Gastroesophageal sphincter (tissue), 4 donors: ENCODE measurements around the gene DIAPH2. TPM values are rescaled to one million over a fixed set of nuclear protein-coding genes. Genes with fewer than 3 reads are reported as not detected.

ENCODE experiments used
- ATAC-seq: fragments of 150-250 bp; one replicate; pipeline ENCODE4 v1.9.1; 2016; ENCODE audit warnings: mild to moderate bottlenecking, moderate library complexity
- H3K27ac ChIP-seq, 4 donors: fragments of 200-600 bp; sonication (generic) in 3 of 4; 1 replicate in 3 of 4; 2 replicates in 1 of 4; pipeline ENCODE4 v1.5.1; 2016 to 2019
- H3K27me3 ChIP-seq: fragments of 200-600 bp; sonication (generic); one replicate; pipeline ENCODE4 v1.5.1; 2019
- H3K36me3 ChIP-seq, 2 donors: fragments of 200-600 bp; sonication (generic); one replicate each; pipeline ENCODE4 v1.5.1; 2019; ENCODE audit warnings: control low read depth in 1 of 2
- H3K4me1 ChIP-seq, 3 donors: fragments of 200-600 bp; sonication (generic); 1 replicate in 2 of 3; 2 replicates in 1 of 3; pipeline ENCODE4 v1.5.1; 2016 to 2019; ENCODE audit warnings: control low read depth in 2 of 3
- H3K4me3 ChIP-seq, 2 donors: fragments of 200-600 bp; sonication (generic); one replicate each; pipeline ENCODE4 v1.5.1; 2019; ENCODE audit warnings: mild to moderate bottlenecking in 1 of 2, moderate library complexity in 1 of 2
- H3K9me3 ChIP-seq, 3 donors: fragments of 200-600 bp; sonication (generic); one replicate each; pipeline ENCODE4 v1.5.1; 2017 to 2019; ENCODE audit warnings: control low read depth in 2 of 3
- EP300 ChIP-seq: sonication (generic); formaldehyde crosslinking; IDR thresholded peaks from one replicate; pipeline ENCODE4 v1.6.1; 2017; ENCODE audit warnings: antibody characterized with exemption, mild to moderate bottlenecking
- POLR2A ChIP-seq, 2 donors: fragments of 450-650 bp; IDR thresholded peaks; one replicate each; pipeline ENCODE4 v1.6.1; 2017; ENCODE audit warnings: antibody characterized with exemption in 2 of 2, mild to moderate bottlenecking in 2 of 2, moderate library complexity in 1 of 2
- POLR2AphosphoS5 ChIP-seq: sonication (generic); formaldehyde crosslinking; IDR thresholded peaks from one replicate; pipeline ENCODE4 v1.6.1; 2017; ENCODE audit warnings: antibody characterized with exemption
- WGBS, 2 donors: methylation state at CpG; one replicate each; pipeline ENCODE4 v1.1.5; 2018; ENCODE audit warnings: low coverage in 1 of 2; 5-methylcytosine and 5-hydroxymethylcytosine counted together
- total RNA-seq, 4 donors: library from RNA; depleted of rRNA; stranded (reverse); fragments of >200 nt; gene quantifications; one replicate each; pipeline ENCODE4 v1.1.0, GENCODE V29; 2016
- TF ChIP-seq, protein P1 (sequence below), 4 experiments: fragments of 200-600 bp in 2 of 4; fragments of 450-650 bp in 2 of 4; sonication (generic) in 1 of 4; IDR thresholded peaks; one replicate each; pipeline ENCODE4 v1.5.1; 2017 to 2019; ENCODE audit warnings: antibody characterized with exemption in 4 of 4, mild to moderate bottlenecking in 2 of 4, moderate library complexity in 2 of 4

Gene DIAPH2
- total RNA-seq, 4 donors from 2014 or later: 46.1 to 93.9 (median 76.5) TPM

DNA sequence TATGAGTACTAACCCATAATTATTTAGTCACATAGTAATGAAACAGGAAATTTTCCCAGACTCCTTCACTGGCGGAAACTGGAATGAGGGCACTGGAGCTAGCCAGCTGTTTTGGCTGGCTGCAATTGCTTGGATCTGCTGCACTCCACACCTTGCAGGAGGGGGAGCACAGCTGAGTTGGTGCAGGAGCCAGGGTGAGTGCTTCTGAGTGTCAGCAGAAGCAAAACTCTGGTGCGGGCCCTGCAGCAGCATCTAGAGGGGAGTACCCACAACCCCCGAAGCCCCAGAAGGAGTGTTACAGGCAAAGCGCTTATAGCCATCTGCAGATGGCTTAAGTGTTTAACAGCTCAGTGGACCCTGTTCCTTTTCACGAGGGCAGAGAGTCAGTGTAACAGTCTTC lies 295.1 kb downstream of the DIAPH2 start:
- Histone ChIP-seq H3K4me3 (no peak overlapping the region), H3K9me3 (no peaks in the 10 kb centered on the region), H3K27me3 (no peaks in the 10 kb centered on the region), H3K4me1 (no peaks in the 10 kb centered on the region), H3K27ac (no peak overlapping the region), H3K36me3 (peaks cover 0 to 13% of the 10 kb centered on the region in 2 donors)
- no CpG with 5 or more reads among the region's 5 CpGs for WGBS, 2 donors
- ATAC-seq: no peak
- TF ChIP-seq EP300 (no peak), POLR2AphosphoS5 (no peak), POLR2A (IDR thresholded peaks at IDR 0.05) (no peak)
- TF ChIP-seq, protein P1, sequence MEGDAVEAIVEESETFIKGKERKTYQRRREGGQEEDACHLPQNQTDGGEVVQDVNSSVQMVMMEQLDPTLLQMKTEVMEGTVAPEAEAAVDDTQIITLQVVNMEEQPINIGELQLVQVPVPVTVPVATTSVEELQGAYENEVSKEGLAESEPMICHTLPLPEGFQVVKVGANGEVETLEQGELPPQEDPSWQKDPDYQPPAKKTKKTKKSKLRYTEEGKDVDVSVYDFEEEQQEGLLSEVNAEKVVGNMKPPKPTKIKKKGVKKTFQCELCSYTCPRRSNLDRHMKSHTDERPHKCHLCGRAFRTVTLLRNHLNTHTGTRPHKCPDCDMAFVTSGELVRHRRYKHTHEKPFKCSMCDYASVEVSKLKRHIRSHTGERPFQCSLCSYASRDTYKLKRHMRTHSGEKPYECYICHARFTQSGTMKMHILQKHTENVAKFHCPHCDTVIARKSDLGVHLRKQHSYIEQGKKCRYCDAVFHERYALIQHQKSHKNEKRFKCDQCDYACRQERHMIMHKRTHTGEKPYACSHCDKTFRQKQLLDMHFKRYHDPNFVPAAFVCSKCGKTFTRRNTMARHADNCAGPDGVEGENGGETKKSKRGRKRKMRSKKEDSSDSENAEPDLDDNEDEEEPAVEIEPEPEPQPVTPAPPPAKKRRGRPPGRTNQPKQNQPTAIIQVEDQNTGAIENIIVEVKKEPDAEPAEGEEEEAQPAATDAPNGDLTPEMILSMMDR (IDR thresholded peaks at IDR 0.05): no peak

DNA sequence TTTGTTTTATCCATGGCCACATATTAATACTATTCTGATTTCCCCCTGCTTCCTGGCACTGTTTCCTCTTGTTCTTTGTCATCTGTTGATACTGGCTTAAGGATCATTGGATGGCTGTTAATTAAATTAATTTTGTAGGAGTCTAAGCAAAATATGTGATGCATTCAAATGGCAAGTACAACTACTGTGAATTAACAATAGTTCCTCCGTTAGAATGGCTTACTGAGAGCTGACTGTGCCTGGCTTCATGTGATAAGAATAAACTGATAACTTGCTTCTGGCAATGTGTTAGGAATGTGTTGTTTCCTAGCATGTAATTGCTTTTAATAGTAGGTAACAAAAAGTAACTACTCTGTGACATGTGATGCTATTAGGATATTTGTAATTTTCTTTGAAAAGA lies 297.5 kb downstream of the DIAPH2 start:
- H3K4me3 ChIP-seq: no peak overlapping the region
- H3K27ac ChIP-seq: no peak overlapping the region
- no peak for ATAC-seq
- H3K36me3 ChIP-seq: peaks cover 0 to 13% of the 10 kb centered on the region in 2 donors
- WGBS, 2 donors: 50 to 62% methylated on average over 1 of the region's 1 CpG
- TF ChIP-seq, protein P1 (IDR thresholded peaks at IDR 0.05): no peak
- TF ChIP-seq POLR2AphosphoS5: no peak
- no peak for TF ChIP-seq EP300
- TF ChIP-seq POLR2A (IDR thresholded peaks at IDR 0.05): no peak
- no peaks in the 10 kb centered on the region for H3K4me1 ChIP-seq
- H3K9me3 ChIP-seq: no peaks in the 10 kb centered on the region
- H3K27me3 ChIP-seq: no peaks in the 10 kb centered on the region

DNA sequence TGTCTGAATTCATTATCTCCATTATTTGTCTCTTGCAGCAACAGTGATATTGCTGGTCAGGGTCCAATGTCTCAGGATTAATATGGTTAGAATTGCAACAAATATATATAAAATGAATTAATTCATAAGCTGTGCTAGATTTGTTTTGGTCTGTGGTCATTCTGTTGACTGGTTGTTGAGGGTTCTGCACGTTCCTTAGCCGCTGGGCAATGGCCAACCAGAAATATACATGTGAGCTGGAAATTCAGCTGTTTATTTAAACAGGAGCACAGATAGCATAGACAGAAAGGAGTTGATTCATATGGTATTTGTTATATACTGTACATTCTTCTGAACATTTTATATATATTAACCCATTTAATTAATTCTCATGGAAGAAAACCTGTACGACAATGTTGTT lies 299.9 kb downstream of the DIAPH2 start:
- TF ChIP-seq, protein P1 (IDR thresholded peaks at IDR 0.05): no peak
- TF ChIP-seq POLR2AphosphoS5: no peak
- no peak for TF ChIP-seq POLR2A (IDR thresholded peaks at IDR 0.05)
- TF ChIP-seq EP300: no peak
- 83 to 100% methylated on average over 1 to 3 of the region's 3 CpGs for WGBS, 2 donors
- no peak overlapping the region for H3K27ac ChIP-seq
- ATAC-seq: no peak
- no peaks in the 10 kb centered on the region for H3K27me3 ChIP-seq
- H3K36me3 ChIP-seq: peaks cover 0 to 4% of the 10 kb centered on the region in 2 donors
- H3K4me3 ChIP-seq: no peak overlapping the region
- H3K9me3 ChIP-seq: no peaks in the 10 kb centered on the region
- H3K4me1 ChIP-seq: no peaks in the 10 kb centered on the region

DNA sequence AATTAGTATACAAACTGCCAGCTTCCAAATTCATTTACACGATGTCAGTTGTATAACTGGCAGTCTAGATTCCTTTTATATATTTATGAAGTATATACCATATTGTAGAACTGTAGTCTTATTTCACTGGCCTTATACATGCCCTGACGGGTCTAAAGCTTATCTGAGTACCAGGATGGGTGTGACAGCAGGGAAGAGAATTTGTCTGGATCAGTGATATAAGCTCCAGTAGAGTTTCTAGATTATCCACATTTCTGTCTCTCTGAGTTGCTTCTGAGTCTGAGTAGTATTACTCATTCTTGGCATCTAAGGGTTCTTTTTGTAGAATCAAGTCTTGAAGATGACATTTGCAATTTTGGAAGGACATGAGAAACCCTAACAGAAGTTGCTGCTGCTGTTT lies 300.4 kb downstream of the DIAPH2 start:
- TF ChIP-seq, protein P1 (IDR thresholded peaks at IDR 0.05): no peak
- TF ChIP-seq POLR2AphosphoS5: no peak
- no peak for TF ChIP-seq EP300
- TF ChIP-seq POLR2A (IDR thresholded peaks at IDR 0.05): no peak
- no peak for ATAC-seq

DNA sequence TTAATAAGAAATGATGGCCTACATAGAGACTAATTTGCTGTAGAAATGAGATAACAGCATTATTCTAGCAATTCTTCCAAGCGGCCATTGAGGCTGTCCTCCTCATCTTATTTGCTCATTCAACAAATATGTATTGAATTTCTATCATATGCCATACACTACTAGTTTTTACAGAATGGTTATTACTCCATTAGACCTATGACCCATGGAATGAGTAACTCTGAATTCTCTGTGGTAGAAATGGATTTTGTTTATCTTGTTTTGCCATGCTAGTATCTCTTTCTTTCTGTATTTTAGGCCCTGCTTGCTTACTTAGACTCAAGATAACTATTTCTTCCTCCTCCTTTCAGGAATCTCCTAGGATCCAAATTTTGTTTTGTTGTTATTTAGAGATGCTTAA lies 302.6 kb downstream of the DIAPH2 start:
- TF ChIP-seq, protein P1 (IDR thresholded peaks at IDR 0.05): no peak
- 93 to 100% methylated on average over 1 of the region's 1 CpG for WGBS, 2 donors
- ATAC-seq: no peak
- H3K27me3 ChIP-seq: no peaks in the 10 kb centered on the region
- no peak overlapping the region for H3K4me3 ChIP-seq
- no peaks in the 10 kb centered on the region for H3K4me1 ChIP-seq
- no peak overlapping the region for H3K27ac ChIP-seq
- H3K36me3 ChIP-seq: no peaks in the 10 kb centered on the region
- no peaks in the 10 kb centered on the region for H3K9me3 ChIP-seq

More for the DNA sequence above, 300.4 kb downstream of the DIAPH2 start:
- Histone ChIP-seq H3K27ac (no peak overlapping the region), H3K27me3 (no peaks in the 10 kb centered on the region), H3K36me3 (no peaks in the 10 kb centered on the region), H3K4me1 (no peaks in the 10 kb centered on the region), H3K4me3 (no peak overlapping the region), H3K9me3 (no peaks in the 10 kb centered on the region)
- 43 to 69% methylated on average over 2 of the region's 2 CpGs for WGBS, 2 donors
